OCI-LY1 (cell line): ENCODE measurements around the gene DMTF1.

Experiments used
- H2AFZ ChIP-seq: fragments of 200-600 bp; sonication (generic), shearing (Covaris generic); 2 replicates; pipeline ENCODE4 v1.6.0; 2014; ENCODE audit warnings: antibody characterized with exemption, mild to moderate bottlenecking, low read length
- H3F3A ChIP-seq: fragments of 200-600 bp; sonication (generic), shearing (Covaris generic); 2 replicates; pipeline ENCODE4 v1.6.0; 2014; ENCODE audit warnings: mild to moderate bottlenecking, antibody characterized with exemption, low read length, moderate library complexity; ENCODE audit not compliant: insufficient read depth
- H3K27ac ChIP-seq: fragments of 200-600 bp; sonication (generic); 2 replicates; pipeline ENCODE4 v1.5.1; 2014; ENCODE audit warnings: low read length, mixed run types, mild to moderate bottlenecking, low read depth; ENCODE audit not compliant: poor library complexity, severe bottlenecking
- H3K27me3 ChIP-seq: fragments of 200-600 bp; sonication (generic); 2 replicates; pipeline ENCODE4 v1.6.0; 2014; ENCODE audit warnings: antibody characterized with exemption, mild to moderate bottlenecking, low read length, moderate library complexity; ENCODE audit not compliant: insufficient read depth
- H3K36me3 ChIP-seq: fragments of 200-600 bp; sonication (generic); 2 replicates; pipeline ENCODE4 v1.6.1; 2014; ENCODE audit warnings: mild to moderate bottlenecking, antibody characterized with exemption, low read length, moderate library complexity, mixed read lengths; ENCODE audit not compliant: insufficient read depth
- H3K4me1 ChIP-seq: fragments of 200-600 bp; sonication (generic); 2 replicates; pipeline ENCODE4 v1.5.1; 2014; ENCODE audit warnings: mild to moderate bottlenecking, low read length, moderate library complexity; ENCODE audit not compliant: insufficient read depth, severe bottlenecking
- H3K4me2 ChIP-seq: fragments of 200-600 bp; sonication (generic), shearing (Covaris generic); 2 replicates; pipeline ENCODE4 v1.6.1; 2014; ENCODE audit warnings: low read length
- H3K4me3 ChIP-seq: fragments of 200-600 bp; sonication (generic); 2 replicates; pipeline ENCODE4 v1.5.1; 2014; ENCODE audit warnings: low read length, low read depth, mild to moderate bottlenecking, mixed read lengths; ENCODE audit not compliant: poor library complexity, severe bottlenecking
- H3K79me2 ChIP-seq: fragments of 200-600 bp; shearing (Covaris generic); 2 replicates; pipeline ENCODE4 v1.6.1; 2016; ENCODE audit warnings: mixed run types, low read length, mixed read lengths; ENCODE audit not compliant: insufficient read depth
- H3K9ac ChIP-seq: fragments of 200-600 bp; sonication (generic), shearing (Covaris generic); 2 replicates; pipeline ENCODE4 v1.6.1; 2014; ENCODE audit warnings: mild to moderate bottlenecking, low read length, mixed read lengths
- H3K9me2 ChIP-seq: fragments of 200-600 bp; sonication (generic), shearing (Covaris generic); 2 replicates; pipeline ENCODE4 v1.6.1; 2014; ENCODE audit warnings: low read depth, mild to moderate bottlenecking, low read length, mixed read lengths
- H3K9me3 ChIP-seq: fragments of 200-600 bp; shearing (Covaris generic); 2 replicates; pipeline ENCODE4 v1.6.1; 2014; ENCODE audit warnings: low read length, mixed read lengths
- H4K20me1 ChIP-seq: fragments of 200-600 bp; sonication (generic), shearing (Covaris generic); 2 replicates; pipeline ENCODE4 v1.6.0; 2016; ENCODE audit warnings: mild to moderate bottlenecking, low read length; ENCODE audit not compliant: insufficient read depth
- EZH2 ChIP-seq: fragments of 200-600 bp; sonication (generic), shearing (Covaris generic); IDR thresholded peaks from 2 replicates; pipeline ENCODE4 v1.8.0; 2017; ENCODE audit warnings: borderline replicate concordance, mixed run types, mild to moderate bottlenecking, antibody characterized with exemption, low read length, moderate library complexity, mixed read lengths
- TF ChIP-seq, protein P1 (sequence below): fragments of 200-600 bp; sonication (generic), shearing (Covaris generic); IDR thresholded peaks from 2 replicates; pipeline ENCODE4 v1.5.1; 2017; ENCODE audit warnings: mild to moderate bottlenecking, antibody characterized with exemption, low read length, moderate library complexity, mixed read lengths

DMTF1 gene

DNA sequence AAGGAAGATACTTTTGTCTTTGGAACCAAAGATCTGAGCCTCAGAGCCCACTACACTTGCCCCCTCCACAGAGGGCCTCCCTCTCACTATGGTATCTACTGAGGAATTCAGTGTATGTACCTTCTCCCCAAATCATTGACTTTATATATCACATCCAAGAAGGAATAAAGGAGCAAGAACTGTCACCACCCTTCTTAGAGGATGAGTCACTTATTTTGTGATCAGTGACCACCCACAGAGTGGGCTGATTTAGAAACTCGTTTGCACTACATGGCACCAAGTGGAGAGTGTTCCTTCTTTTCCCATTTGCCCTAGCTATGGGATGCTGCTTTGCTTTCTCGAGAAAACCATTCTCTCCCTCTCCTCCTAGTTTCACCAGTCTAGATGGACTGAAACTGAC lies 61.6 kb downstream of the DMTF1 start:
- Histone ChIP-seq H4K20me1 (0 out of 2 replicates have a peak, but pooled peaks cover 5% of the 10 kb centered on the region), H3K4me1 (peaks cover 70% of the 10 kb centered on the region)

DNA sequence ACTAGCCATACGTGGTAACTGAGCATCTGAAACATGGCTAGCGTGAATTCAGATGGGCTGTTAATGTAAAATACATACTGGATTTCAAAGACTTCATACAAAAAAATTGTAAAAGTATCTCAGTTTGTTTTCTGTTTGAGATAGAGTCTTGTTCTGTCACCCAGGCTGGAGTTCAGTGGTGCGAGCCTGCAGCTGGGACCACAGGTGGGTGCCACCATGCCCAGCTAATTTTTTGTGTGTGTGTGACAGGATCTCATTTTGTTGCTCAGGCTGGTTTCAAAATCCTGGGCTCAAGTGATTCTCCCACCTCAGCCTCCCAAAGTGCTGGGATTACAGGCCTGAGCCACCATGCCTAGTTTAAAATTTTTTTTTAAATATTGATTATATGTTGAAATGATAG lies 62.8 kb downstream of the DMTF1 start:
- Histone ChIP-seq H3K4me3 (peak overlapping the region; percentile 42), H4K20me1 (0 out of 2 replicates have a peak, but pooled peaks cover 5% of the 10 kb centered on the region), H3K9me3 (no peaks in the 10 kb centered on the region), H3K27ac (peak overlapping the region; percentile 98), H3K4me2 (peak overlapping the region; percentile 52), H3F3A (peaks cover 21% of the 10 kb centered on the region), H3K36me3 (peaks cover 73% of the 10 kb centered on the region), H3K79me2 (peaks cover 83% of the 10 kb centered on the region), H3K4me1 (peaks cover 70% of the 10 kb centered on the region), H3K9ac (peak overlapping the region; percentile 23; the same call in 1 of the 2 replicates), H3K9me2 (no peaks in the 10 kb centered on the region), H3K27me3 (no peaks in the 10 kb centered on the region), H2AFZ (no peak overlapping the region)
- TF ChIP-seq EZH2: no peak
- TF ChIP-seq, protein P1, sequence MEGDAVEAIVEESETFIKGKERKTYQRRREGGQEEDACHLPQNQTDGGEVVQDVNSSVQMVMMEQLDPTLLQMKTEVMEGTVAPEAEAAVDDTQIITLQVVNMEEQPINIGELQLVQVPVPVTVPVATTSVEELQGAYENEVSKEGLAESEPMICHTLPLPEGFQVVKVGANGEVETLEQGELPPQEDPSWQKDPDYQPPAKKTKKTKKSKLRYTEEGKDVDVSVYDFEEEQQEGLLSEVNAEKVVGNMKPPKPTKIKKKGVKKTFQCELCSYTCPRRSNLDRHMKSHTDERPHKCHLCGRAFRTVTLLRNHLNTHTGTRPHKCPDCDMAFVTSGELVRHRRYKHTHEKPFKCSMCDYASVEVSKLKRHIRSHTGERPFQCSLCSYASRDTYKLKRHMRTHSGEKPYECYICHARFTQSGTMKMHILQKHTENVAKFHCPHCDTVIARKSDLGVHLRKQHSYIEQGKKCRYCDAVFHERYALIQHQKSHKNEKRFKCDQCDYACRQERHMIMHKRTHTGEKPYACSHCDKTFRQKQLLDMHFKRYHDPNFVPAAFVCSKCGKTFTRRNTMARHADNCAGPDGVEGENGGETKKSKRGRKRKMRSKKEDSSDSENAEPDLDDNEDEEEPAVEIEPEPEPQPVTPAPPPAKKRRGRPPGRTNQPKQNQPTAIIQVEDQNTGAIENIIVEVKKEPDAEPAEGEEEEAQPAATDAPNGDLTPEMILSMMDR: no peak

More for the DNA sequence above, 61.6 kb downstream of the DMTF1 start:
- H2AFZ ChIP-seq: no peak overlapping the region
- no peaks in the 10 kb centered on the region for H3K9me2 ChIP-seq
- peaks cover 87% of the 10 kb centered on the region for H3K79me2 ChIP-seq
- peak overlapping the region; percentile 52 for H3K4me2 ChIP-seq
- H3F3A ChIP-seq: peaks cover 20% of the 10 kb centered on the region
- H3K36me3 ChIP-seq: peaks cover 72% of the 10 kb centered on the region
- TF ChIP-seq, protein P1: no peak
- TF ChIP-seq EZH2: no peak
- H3K9ac ChIP-seq: peak overlapping the region; percentile 23; the same call in 1 of the 2 replicates
- peaks cover 3% of the 10 kb centered on the region; the same call in 1 of the 2 replicates for H3K9me3 ChIP-seq
- no peaks in the 10 kb centered on the region for H3K27me3 ChIP-seq
- H3K27ac ChIP-seq: peak overlapping the region; percentile 98
- peak overlapping the region; percentile 42 for H3K4me3 ChIP-seq

DNA sequence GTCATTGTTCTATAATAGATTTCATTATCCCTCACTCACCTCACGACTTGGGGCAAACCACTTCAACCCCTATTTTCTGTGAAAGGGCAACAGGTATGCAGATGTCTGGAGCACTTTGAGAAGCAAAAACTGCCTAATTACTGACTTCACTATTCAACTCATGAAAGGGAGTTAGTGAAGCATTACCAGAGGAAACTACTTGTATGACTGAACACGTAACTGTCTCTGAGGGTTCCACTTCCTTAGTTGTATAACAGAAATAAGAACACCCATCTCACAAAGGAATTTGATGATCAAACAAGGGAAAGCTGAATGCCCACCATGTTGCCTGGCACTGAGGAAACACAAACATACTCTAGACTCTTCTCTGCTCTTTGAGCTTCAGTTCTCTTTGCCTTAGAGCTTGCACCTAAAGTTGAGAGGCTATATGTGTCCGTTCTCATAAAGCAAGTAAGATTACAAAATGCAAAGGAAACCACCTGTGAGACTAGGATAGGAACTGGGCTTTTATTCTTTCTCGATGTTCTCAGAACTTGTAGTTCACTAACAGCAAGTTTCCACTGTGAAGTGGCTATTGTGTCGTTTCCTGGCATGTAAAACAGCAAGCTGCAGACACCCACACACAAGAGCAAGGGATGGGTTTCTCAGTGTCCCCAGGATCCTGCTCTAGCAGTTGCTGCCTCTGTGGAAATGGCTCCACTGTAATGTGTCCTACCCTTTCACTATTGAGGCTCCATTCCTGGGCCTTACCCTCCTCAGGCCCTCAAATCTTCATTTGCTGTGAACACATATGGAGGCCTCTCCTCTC lies 64.7 kb downstream of the DMTF1 start:
- Histone ChIP-seq H3K36me3 (peaks cover 56% of the 10 kb centered on the region), H3K9me3 (no peaks in the 10 kb centered on the region), H4K20me1 (0 out of 2 replicates have a peak, but pooled peaks cover 5% of the 10 kb centered on the region), H3K4me1 (peaks cover 71% of the 10 kb centered on the region), H3K4me2 (peak overlapping the region; percentile 96), H3K9ac (peak overlapping the region; percentile 84), H3K4me3 (peak overlapping the region; percentile 72), H3F3A (peaks cover 21% of the 10 kb centered on the region), H3K27me3 (peaks cover 5% of the 10 kb centered on the region; the same call in 1 of the 2 replicates), H3K79me2 (peaks cover 65% of the 10 kb centered on the region), H2AFZ (no peak overlapping the region), H3K27ac (peak overlapping the region; percentile 98), H3K9me2 (no peaks in the 10 kb centered on the region)
- TF ChIP-seq EZH2: no peak
- TF ChIP-seq, protein P1: no peak
